ENCODE measurements around the gene CHERP.

Gene CHERP

GRCh38 chr19:16584248-16585093, 42.2 kb upstream of the CHERP start:
- Mint-ChIP-seq H3K36me3 (peaks cover 2% of the 10 kb centered on the region), H3K9me3 (no peaks in the 10 kb centered on the region), H3K4me3 (peak overlapping the region; percentile 93), H3K27ac (peak overlapping the region; percentile 99), H3K27me3 (no peaks in the 10 kb centered on the region), H3K4me1 (peaks cover 52% of the 10 kb centered on the region)
- DNase-seq (ENCODE audit: low spot score in 2 of 2) (peak; percentile 75 to 87), ATAC-seq (ENCODE audit: low read depth) (peak; percentile 57)

- H3K27me3 Mint-ChIP-seq, result no peaks in the 10 kb centered on the region
- H3K27ac Mint-ChIP-seq, result no peak overlapping the region
- DNase-seq (ENCODE audit: low spot score in 2 of 2), result no peak
- H3K9me3 Mint-ChIP-seq, result no peaks in the 10 kb centered on the region
- peak overlapping the region; percentile 17 for H3K4me3 Mint-ChIP-seq
- peaks cover 47% of the 10 kb centered on the region for H3K4me1 Mint-ChIP-seq
- no peak for ATAC-seq (ENCODE audit: low read depth)
- peaks cover 6% of the 10 kb centered on the region for H3K36me3 Mint-ChIP-seq
Observed at GRCh38 chr19:16582486-16583261, 40.4 kb upstream of the CHERP start.

- DNase-seq (ENCODE audit: low spot score in 2 of 2), result no peak
- Mint-ChIP-seq H3K27ac (peak overlapping the region; percentile 85), H3K27me3 (no peaks in the 10 kb centered on the region), H3K9me3 (no peaks in the 10 kb centered on the region), H3K36me3 (peaks cover 6% of the 10 kb centered on the region), H3K4me3 (peak overlapping the region; percentile 61), H3K4me1 (peaks cover 45% of the 10 kb centered on the region)
- no peak for ATAC-seq (ENCODE audit: low read depth)
Observed at GRCh38 chr19:16581971-16582343, 39.7 kb upstream of the CHERP start.

GRCh38 chr19:16581145-16581970, 39.1 kb upstream of the CHERP start:
- peaks cover 8% of the 10 kb centered on the region for H3K36me3 Mint-ChIP-seq
- peak overlapping the region; percentile 61 for H3K4me3 Mint-ChIP-seq
- H3K9me3 Mint-ChIP-seq, result no peaks in the 10 kb centered on the region
- H3K4me1 Mint-ChIP-seq, result peaks cover 45% of the 10 kb centered on the region
- no peak for DNase-seq (ENCODE audit: low spot score in 2 of 2)
- H3K27me3 Mint-ChIP-seq, result no peaks in the 10 kb centered on the region
- ATAC-seq (ENCODE audit: low read depth), result no peak
- H3K27ac Mint-ChIP-seq, result peak overlapping the region; percentile 85

GRCh38 chr19:16579381-16579780, 37.1 kb upstream of the CHERP start:
- no peak for DNase-seq (ENCODE audit: low spot score in 2 of 2)
- no peaks in the 10 kb centered on the region for H3K9me3 Mint-ChIP-seq
- H3K27ac Mint-ChIP-seq, result peak overlapping the region; percentile 65
- ATAC-seq (ENCODE audit: low read depth), result no peak
- peaks cover 11% of the 10 kb centered on the region for H3K36me3 Mint-ChIP-seq
- peaks cover 47% of the 10 kb centered on the region for H3K4me1 Mint-ChIP-seq
- H3K4me3 Mint-ChIP-seq, result no peak overlapping the region
- H3K27me3 Mint-ChIP-seq, result no peaks in the 10 kb centered on the region

GRCh38 chr19:16577531-16577985, 35.3 kb upstream of the CHERP start:
- peaks cover 55% of the 10 kb centered on the region for H3K4me1 Mint-ChIP-seq

GRCh38 chr19:16576690-16577530, 34.7 kb upstream of the CHERP start:
- peaks cover 11% of the 10 kb centered on the region for H3K36me3 Mint-ChIP-seq
- peaks cover 52% of the 10 kb centered on the region for H3K4me1 Mint-ChIP-seq
- no peaks in the 10 kb centered on the region for H3K27me3 Mint-ChIP-seq
- ATAC-seq (ENCODE audit: low read depth) (no peak), DNase-seq (ENCODE audit: low spot score in 2 of 2) (no peak)
- no peak overlapping the region for H3K27ac Mint-ChIP-seq
- H3K9me3 Mint-ChIP-seq, result no peaks in the 10 kb centered on the region
- no peak overlapping the region for H3K4me3 Mint-ChIP-seq

More at GRCh38 chr19:16577531-16577985, 35.3 kb upstream of the CHERP start:
- DNase-seq (ENCODE audit: low spot score in 2 of 2) (no peak), ATAC-seq (ENCODE audit: low read depth) (no peak)
- Mint-ChIP-seq H3K36me3 (peaks cover 11% of the 10 kb centered on the region), H3K27me3 (no peaks in the 10 kb centered on the region), H3K4me3 (no peak overlapping the region), H3K27ac (no peak overlapping the region), H3K9me3 (no peaks in the 10 kb centered on the region)

- Mint-ChIP-seq H3K4me1 (peaks cover 55% of the 10 kb centered on the region), H3K27me3 (no peaks in the 10 kb centered on the region), H3K9me3 (no peaks in the 10 kb centered on the region), H3K4me3 (peak overlapping the region; percentile 8), H3K27ac (no peak overlapping the region), H3K36me3 (peaks cover 11% of the 10 kb centered on the region)
- DNase-seq (ENCODE audit: low spot score in 2 of 2), result no peak
- no peak for ATAC-seq (ENCODE audit: low read depth)
Observed at GRCh38 chr19:16575861-16576689, 33.8 kb upstream of the CHERP start.

GRCh38 chr19:16575282-16575681, 33.0 kb upstream of the CHERP start:
- Mint-ChIP-seq H3K9me3 (no peaks in the 10 kb centered on the region), H3K36me3 (peaks cover 11% of the 10 kb centered on the region), H3K4me1 (peaks cover 51% of the 10 kb centered on the region), H3K27ac (no peak overlapping the region), H3K4me3 (no peak overlapping the region), H3K27me3 (no peaks in the 10 kb centered on the region)
- ATAC-seq (ENCODE audit: low read depth) (no peak), DNase-seq (ENCODE audit: low spot score in 2 of 2) (no peak)

- Mint-ChIP-seq H3K27ac (peak overlapping the region; percentile 22), H3K4me3 (peak overlapping the region; percentile 43), H3K9me3 (no peaks in the 10 kb centered on the region), H3K36me3 (peaks cover 16% of the 10 kb centered on the region), H3K27me3 (no peaks in the 10 kb centered on the region), H3K4me1 (peaks cover 43% of the 10 kb centered on the region)
- ATAC-seq (ENCODE audit: low read depth) (no peak), DNase-seq (ENCODE audit: low spot score in 2 of 2) (no peak)
Observed at GRCh38 chr19:16573925-16574324, 31.7 kb upstream of the CHERP start.

- Mint-ChIP-seq H3K27me3 (no peaks in the 10 kb centered on the region), H3K4me3 (peak overlapping the region; percentile 97), H3K36me3 (peaks cover 14% of the 10 kb centered on the region), H3K27ac (peak overlapping the region; percentile 97), H3K4me1 (peaks cover 40% of the 10 kb centered on the region), H3K9me3 (no peaks in the 10 kb centered on the region)
- DNase-seq (ENCODE audit: low spot score in 2 of 2) (no peak), ATAC-seq (ENCODE audit: low read depth) (no peak)
Observed at GRCh38 chr19:16573296-16573695, 31.1 kb upstream of the CHERP start.

- DNase-seq (ENCODE audit: low spot score in 2 of 2) (peak; percentile 79 to 84), ATAC-seq (ENCODE audit: low read depth) (peak; percentile 92)
- H3K4me1 Mint-ChIP-seq, result peaks cover 40% of the 10 kb centered on the region
- H3K27ac Mint-ChIP-seq, result peak within 1 kb of the TSS; percentile 97
- peaks cover 17% of the 10 kb centered on the region for H3K36me3 Mint-ChIP-seq
- H3K27me3 Mint-ChIP-seq, result no peaks in the 10 kb centered on the region
- H3K4me3 Mint-ChIP-seq, result peak within 1 kb of the TSS; percentile 97
- no peaks in the 10 kb centered on the region for H3K9me3 Mint-ChIP-seq
Observed at GRCh38 chr19:16572332-16573211, 30.3 kb upstream of the CHERP start, which contains the start of gene SLC35E1. Gene SLC35E1 (minus strand): TSS chr19:16572415. CDS start chr19:16572364, 51 bp downstream.
